GM19324 (cell line): ENCODE results near the gene LIME1.

ENCODE experiments used
- ATAC-seq: cut with Tn5 transposase; IDR thresholded peaks from one replicate; pipeline ENCODE4 v1.9.1; 2021; ENCODE audit warnings: mild to moderate bottlenecking, moderate library complexity; ENCODE audit not compliant: unreplicated experiment, low FRiP score

LIME1 gene

GRCh38 chr20:63735859-63736718 lies at the start of gene LIME1:
Gene LIME1 (plus strand): TSS chr20:63736664. CDS start chr20:63737550, 886 bp downstream.
- ATAC-seq: peak; percentile 17

- no peak for ATAC-seq
Measured at GRCh38 chr20:63687419-63688178, 48.9 kb upstream of the LIME1 start.

- no peak for ATAC-seq
Measured at GRCh38 chr20:63688228-63689045, 48.0 kb upstream of the LIME1 start.

GRCh38 chr20:63689046-63690002 lies 47.1 kb upstream of the LIME1 start:
- no peak for ATAC-seq

GRCh38 chr20:63690003-63690897 lies 46.2 kb upstream of the LIME1 start:
- no peak for ATAC-seq

- ATAC-seq: no peak
Measured at GRCh38 chr20:63690898-63691710, 45.4 kb upstream of the LIME1 start.

GRCh38 chr20:63691711-63692435 lies 44.6 kb upstream of the LIME1 start:
- ATAC-seq: no peak

- no peak for ATAC-seq
Measured at GRCh38 chr20:63692436-63693082, 43.9 kb upstream of the LIME1 start.

- ATAC-seq: no peak
Measured at GRCh38 chr20:63693083-63693732, 43.3 kb upstream of the LIME1 start.

- ATAC-seq: no peak
Measured at GRCh38 chr20:63693733-63694583, 42.5 kb upstream of the LIME1 start.

GRCh38 chr20:63694584-63695423 lies 41.7 kb upstream of the LIME1 start:
- ATAC-seq: no peak

GRCh38 chr20:63695424-63696305 lies 40.8 kb upstream of the LIME1 start:
- ATAC-seq: no peak

GRCh38 chr20:63696306-63696627 lies 40.2 kb upstream of the LIME1 start:
- no peak for ATAC-seq
